H1 (cell line): ENCODE measurements around the gene ARHGEF3. TPM values are rescaled to one million over a fixed set of nuclear protein-coding genes. Genes with fewer than 3 reads are reported as not detected.

Source experiments
- CTCF ChIA-PET: fragments of 300-600 bp; sonication (Branson Sonifier 250); formaldehyde crosslinking; loops from one replicate; lab custom pipeline; 2021; ENCODE audit not compliant: partially characterized antibody; lab: Charles Lee
- POLR2A ChIA-PET: fragments of 300-600 bp; sonication (Branson Sonifier 250); formaldehyde crosslinking; loops from one replicate; lab custom pipeline; 2021; ENCODE audit warnings: inconsistent platforms; ENCODE audit not compliant: partially characterized antibody; lab: Charles Lee
- DNase-seq, 2 experiments: peaks; one replicate each; pipeline versions ENCODE4 v3.0.0 to v3.0.0-alpha.2; 2010 to 2022; ENCODE audit warnings: low spot score in 2 of 2, low read depth in 1 of 2, mixed read lengths in 1 of 2
- FAIRE-seq: peaks from 2 replicates; lab custom pipeline; 2011; peaks lifted over from hg19 to GRCh38; lab: Jason Lieb, UNC
- H2AFZ ChIP-seq: 2 replicates; pipeline ENCODE4 v1.8.1; 2012; ENCODE audit warnings: low read length, inconsistent platforms
- H2AK5ac ChIP-seq: 2 replicates; pipeline ENCODE4 v1.6.1; 2013; ENCODE audit warnings: low read depth, low read length
- H2BK120ac ChIP-seq: replicated peaks from 2 replicates; pipeline ENCODE3; 2013; ENCODE audit warnings: low read depth, low read length, inconsistent platforms
- H2BK12ac ChIP-seq: 2 replicates; pipeline ENCODE4 v1.6.1; 2013; ENCODE audit warnings: low read depth, low read length
- H2BK15ac ChIP-seq: 2 replicates; pipeline ENCODE4 v1.6.1; 2013; ENCODE audit warnings: low read length
- H2BK20ac ChIP-seq: 2 replicates; pipeline ENCODE4 v1.6.1; 2013; ENCODE audit warnings: low read length
- H2BK5ac ChIP-seq: 2 replicates; pipeline ENCODE4 v1.6.1; 2013; ENCODE audit warnings: low read depth, low read length
- H3K14ac ChIP-seq: 2 replicates; pipeline ENCODE4 v1.6.1; 2013; ENCODE audit warnings: inconsistent platforms; ENCODE audit not compliant: insufficient read length
- H3K18ac ChIP-seq: 2 replicates; pipeline ENCODE4 v1.6.1; 2013; ENCODE audit warnings: low read length; ENCODE audit errors: extremely low read depth
- H3K23ac ChIP-seq: 2 replicates; pipeline ENCODE4 v1.6.1; 2013; ENCODE audit warnings: inconsistent platforms; ENCODE audit not compliant: insufficient read length
- H3K23me2 ChIP-seq: 2 replicates; pipeline ENCODE4 v1.6.1; 2013; ENCODE audit warnings: low read depth, low read length
- H3K27ac ChIP-seq: 2 replicates; pipeline ENCODE4 v1.6.1; 2011; ENCODE audit warnings: low read depth, low read length, inconsistent platforms
- H3K27me3 ChIP-seq, 4 experiments: replicated peaks in 1 of 4; 1 replicate in 1 of 4; 2 replicates in 3 of 4; pipeline versions ENCODE4 v1.6.1 to v1.8.1; 2011 to 2013; ENCODE audit warnings: low read length in 3 of 4, mild to moderate bottlenecking in 3 of 4, inconsistent platforms in 2 of 4, mixed read lengths in 2 of 4, moderate library complexity in 1 of 4; ENCODE audit not compliant: control insufficient read depth in 3 of 4, insufficient read depth in 3 of 4; ENCODE audit errors: extremely low read depth in 1 of 4
- H3K36me3 ChIP-seq, 4 experiments: 2 replicates each; pipeline versions ENCODE4 v1.6.1 to v1.8.1; 2011 to 2013; ENCODE audit warnings: mild to moderate bottlenecking in 4 of 4, low read length in 3 of 4, moderate library complexity in 2 of 4, control low read depth in 1 of 4, inconsistent platforms in 1 of 4; ENCODE audit not compliant: insufficient read depth in 4 of 4, control insufficient read depth in 2 of 4
- H3K4ac ChIP-seq: replicated peaks from 2 replicates; pipeline ENCODE3; 2013; ENCODE audit warnings: low read length, low read depth, mixed read lengths, inconsistent platforms; ENCODE audit not compliant: insufficient read length
- H3K4me1 ChIP-seq, 4 experiments: replicated peaks in 1 of 4; 1 replicate in 1 of 4; 2 replicates in 3 of 4; pipeline versions ENCODE4 v1.6.1 to v1.8.1; 2011 to 2013; ENCODE audit warnings: low read length in 3 of 4, inconsistent platforms in 2 of 4, mixed read lengths in 1 of 4; ENCODE audit not compliant: insufficient read depth in 4 of 4, control insufficient read depth in 3 of 4
- H3K4me2 ChIP-seq, 2 experiments: 2 replicates each; pipeline versions ENCODE4 v1.6.1 to v1.8.1; 2011 to 2013; ENCODE audit warnings: low read depth in 2 of 2, low read length in 2 of 2, control low read depth in 1 of 2, inconsistent platforms in 1 of 2, mild to moderate bottlenecking in 1 of 2; ENCODE audit not compliant: insufficient read depth in 1 of 2
- H3K4me3 ChIP-seq, 4 experiments: fragments of 200-600, 300-600 bp in 1 of 4; sonication (generic), shearing (Covaris generic), sonication (Bioruptor Twin) in 1 of 4; 2 replicates each; pipeline versions ENCODE4 v1.5.1 to v1.8.1; 2011 to 2016; ENCODE audit warnings: low read length in 4 of 4, low read depth in 3 of 4, control low read depth in 2 of 4, inconsistent platforms in 2 of 4, mild to moderate bottlenecking in 2 of 4, mixed read lengths in 1 of 4, moderate library complexity in 1 of 4; ENCODE audit not compliant: insufficient read depth in 2 of 4; ENCODE audit errors: extremely low read depth in 1 of 4
- H3K56ac ChIP-seq: replicated peaks from 2 replicates; pipeline ENCODE3; 2013; ENCODE audit warnings: low read depth, mild to moderate bottlenecking, mixed read lengths, low read length, inconsistent platforms; ENCODE audit not compliant: insufficient read length
- H3K79me1 ChIP-seq: 2 replicates; pipeline ENCODE4 v1.6.1; 2013; ENCODE audit warnings: low read depth, low read length, control low read depth
- H3K79me2 ChIP-seq, 2 experiments: 2 replicates each; pipeline versions ENCODE4 v1.6.1 to v1.8.1; 2012 to 2013; ENCODE audit warnings: low read length in 2 of 2, mild to moderate bottlenecking in 2 of 2, inconsistent platforms in 1 of 2; ENCODE audit not compliant: insufficient read depth in 2 of 2, control insufficient read depth in 1 of 2
- H3K9ac ChIP-seq, 4 experiments: replicated peaks in 1 of 4; 1 replicate in 1 of 4; 2 replicates in 3 of 4; pipeline versions ENCODE4 v1.6.1 to v1.8.1; 2011 to 2013; ENCODE audit warnings: low read depth in 3 of 4, low read length in 3 of 4, control low read depth in 2 of 4, mild to moderate bottlenecking in 2 of 4, moderate library complexity in 2 of 4, inconsistent platforms in 1 of 4; ENCODE audit errors: extremely low read depth in 1 of 4
- H3K9me3 ChIP-seq, 2 experiments: 2 replicates each; pipeline versions ENCODE4 v1.6.1 to v1.8.1; 2012 to 2013; ENCODE audit warnings: mild to moderate bottlenecking in 2 of 2, moderate library complexity in 2 of 2, control low read depth in 1 of 2, inconsistent platforms in 1 of 2, low read depth in 1 of 2, low read length in 1 of 2, mixed read lengths in 1 of 2; ENCODE audit not compliant: insufficient read depth in 2 of 2
- H4K20me1 ChIP-seq, 2 experiments: replicated peaks in 1 of 2; 2 replicates each; pipeline versions ENCODE3 to v1.8.1; 2011 to 2013; ENCODE audit warnings: inconsistent platforms in 2 of 2, low read length in 2 of 2, mild to moderate bottlenecking in 1 of 2; ENCODE audit not compliant: insufficient read depth in 2 of 2, control insufficient read depth in 1 of 2
- H4K5ac ChIP-seq: 2 replicates; pipeline ENCODE4 v1.6.1; 2013; ENCODE audit warnings: low read length, low read depth, mixed read lengths, inconsistent platforms; ENCODE audit not compliant: insufficient read length
- H4K8ac ChIP-seq: 2 replicates; pipeline ENCODE4 v1.8.0; 2013; ENCODE audit warnings: mild to moderate bottlenecking, moderate library complexity, low read length, inconsistent platforms; ENCODE audit not compliant: insufficient read depth; ENCODE audit errors: extremely low read depth
- H4K91ac ChIP-seq: replicated peaks from 2 replicates; pipeline ENCODE3; 2013; ENCODE audit warnings: low read length, mixed read lengths, inconsistent platforms; ENCODE audit not compliant: insufficient read length
- ASH2L ChIP-seq: fragments of 200-600, 300-600 bp; sonication (generic); IDR thresholded peaks from one replicate; pipeline ENCODE4 v1.7.1; 2017; ENCODE audit warnings: low read length
- CEBPB ChIP-seq: IDR thresholded peaks from 2 replicates; pipeline ENCODE4 v1.6.1; 2012; ENCODE audit warnings: low read depth, low read length
- EP300 ChIP-seq, 2 experiments: IDR thresholded peaks; 1 replicate in 1 of 2; 2 replicates in 1 of 2; pipeline ENCODE4 v1.6.1; 2011 to 2012; ENCODE audit warnings: low read depth in 2 of 2, low read length in 2 of 2, mild to moderate bottlenecking in 2 of 2, borderline replicate concordance in 1 of 2, inconsistent platforms in 1 of 2, moderate library complexity in 1 of 2
- JUN ChIP-seq: IDR thresholded peaks from 2 replicates; pipeline ENCODE4 v1.6.1; 2011; ENCODE audit warnings: low read depth, mild to moderate bottlenecking, improper control_type of control experiment, low read length
- JUND ChIP-seq: IDR thresholded peaks from 2 replicates; pipeline ENCODE4 v1.6.1; 2011; ENCODE audit warnings: mild to moderate bottlenecking, improper control_type of control experiment, low read length
- KDM1A ChIP-seq: fragments of 200-600, 300-600 bp; sonication (generic); IDR thresholded peaks from 2 replicates; pipeline ENCODE4 v1.7.1; 2016; ENCODE audit warnings: mild to moderate bottlenecking, low read length, borderline replicate concordance
- POLR2AphosphoS5 ChIP-seq: IDR thresholded peaks from 2 replicates; pipeline ENCODE4 v1.6.1; 2011; ENCODE audit warnings: low read depth, low read length
- SAP30 ChIP-seq: fragments of 300-600 bp; sonication (generic); IDR thresholded peaks from 2 replicates; pipeline ENCODE4 v1.7.1; 2012; ENCODE audit warnings: low read length, moderate library complexity, mild to moderate bottlenecking, inconsistent platforms; ENCODE audit not compliant: insufficient read depth, insufficient replicate concordance
- SIN3A ChIP-seq, 2 experiments: IDR thresholded peaks in 1 of 2; conservative IDR thresholded peaks in 1 of 2; 2 replicates each; pipeline ENCODE4 v1.6.1; 2011 to 2012; ENCODE audit warnings: low read length in 2 of 2, improper control_type of control experiment in 1 of 2, low read depth in 1 of 2, mild to moderate bottlenecking in 1 of 2
- WGBS, 2 experiments: shearing (Covaris generic) in 1 of 2; methylation state at CpG; one replicate each; pipeline versions ENCODE4 v1.1.6 to v1.1.7; 2013 to 2015; ENCODE audit warnings: low lambda C conversion rate in 2 of 2, mixed read lengths in 2 of 2, inconsistent platforms in 1 of 2, low coverage in 1 of 2, missing lambda C conversion rate in 1 of 2; ENCODE audit not compliant: insufficient replicate concordance in 2 of 2, insufficient coverage in 1 of 2, insufficient read length in 1 of 2; ENCODE audit errors: extremely low coverage in 1 of 2, missing lambda C conversion rate in 1 of 2; 5-methylcytosine and 5-hydroxymethylcytosine counted together
- polyA plus RNA-seq, 7 experiments: library from polyadenylated mRNA; depleted of rRNA in 3 of 7; stranded (reverse) in 5 of 7; unstranded in 2 of 7; fragments of >200 nt in 5 of 7; fragments of 200-250 nt in 2 of 7; gene quantifications; 1 replicate in 5 of 7; 2 replicates in 1 of 7; 4 replicates in 1 of 7; pipeline versions ENCODE4 v1.2.1 to v1.2.3, GENCODE V29; 2011 to 2013; ENCODE audit warnings: missing spikeins in 2 of 7, mixed read lengths in 2 of 7
- total RNA-seq: library from RNA; stranded (reverse); fragmentation: NEBNext Ultra II Directional; extraction: Animal tissue kit (Norgen Biotek cat#: 25700); gene quantifications from 2 replicates; pipeline ENCODE4 v1.2.1, GENCODE V29; 2021
- TF ChIP-seq, protein P1 (sequence below): IDR thresholded peaks from 2 replicates; pipeline ENCODE4 v1.6.1; 2011; ENCODE audit warnings: low read depth, mild to moderate bottlenecking, low read length; ENCODE audit not compliant: insufficient read depth

Gene ARHGEF3
- total and polyA plus RNA-seq, 2 of the 8 experiments (the other 6 are each of a cell fraction or from before 2014, with no cell fraction given) = 2.8 to 6.0 TPM

DNA sequence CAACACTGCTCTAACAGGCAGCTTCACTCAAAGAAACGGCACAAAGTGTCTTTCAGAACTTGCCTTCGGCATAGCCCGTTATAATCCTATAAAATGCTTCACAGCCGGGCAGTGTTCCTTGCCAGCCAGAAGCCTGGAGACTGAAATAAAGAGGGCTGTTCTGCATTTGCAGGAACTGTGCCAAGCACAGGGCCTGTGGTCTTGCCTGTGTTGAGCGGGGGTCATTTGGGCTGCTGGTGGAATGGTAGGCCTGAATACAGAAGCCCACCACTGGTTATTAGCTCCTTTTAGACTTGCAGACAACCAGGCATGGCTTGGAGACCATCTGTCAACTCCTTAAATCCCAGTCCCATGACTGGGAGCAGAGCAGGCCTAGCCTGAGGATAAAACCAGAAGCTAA lies 4.7 kb upstream of the ARHGEF3 start:
- Histone ChIP-seq H3K14ac (no peak overlapping the region), H2AK5ac (no peak overlapping the region), H3K4me3 (no peak overlapping the region), H4K20me1 (no peaks in the 10 kb centered on the region), H3K18ac (no peak overlapping the region), H2BK20ac (no peak overlapping the region), H3K79me1 (no peaks in the 10 kb centered on the region), H3K23me2 (peaks cover 3% of the 10 kb centered on the region), H2BK120ac (no peak overlapping the region), H3K27me3 (peaks cover 0 to under 1% (median under 1%) of the 10 kb centered on the region in 4 experiments; a peak in 1 of 7 replicates), H4K91ac (no peak overlapping the region), H2BK15ac (no peak overlapping the region), H3K4me2 (no peak overlapping the region), H4K8ac (no peak overlapping the region), H3K79me2 (no peaks in the 10 kb centered on the region), H3K9ac (no peak overlapping the region), H3K9me3 (no peaks in the 10 kb centered on the region), H3K4ac (no peak overlapping the region), H2BK12ac (no peak overlapping the region), H3K36me3 (no peaks in the 10 kb centered on the region), H3K4me1 (peaks cover 0 to 3% (median under 1%) of the 10 kb centered on the region in 4 experiments; a peak in 4 of 7 replicates), H2AFZ (no peak overlapping the region), H2BK5ac (no peak overlapping the region), H4K5ac (no peak overlapping the region), H3K27ac (no peak overlapping the region), H3K23ac (no peak overlapping the region), H3K56ac (no peak overlapping the region)
- no peak for TF ChIP-seq EP300 (IDR thresholded peaks at IDR 0.05; ENCODE audit: borderline replicate concordance in 1 of 2, low read depth in 2 of 2, low read length in 2 of 2)
- TF ChIP-seq, protein P1, sequence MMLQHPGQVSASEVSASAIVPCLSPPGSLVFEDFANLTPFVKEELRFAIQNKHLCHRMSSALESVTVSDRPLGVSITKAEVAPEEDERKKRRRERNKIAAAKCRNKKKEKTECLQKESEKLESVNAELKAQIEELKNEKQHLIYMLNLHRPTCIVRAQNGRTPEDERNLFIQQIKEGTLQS = no peak
- TF ChIP-seq SIN3A (conservative IDR thresholded peaks at IDR 0.05 in 1 of 2, IDR thresholded peaks at IDR 0.05 in 1 of 2; ENCODE audit: low read depth in 1 of 2, low read length in 2 of 2) = no peak
- TF ChIP-seq CEBPB = no peak
- TF ChIP-seq SAP30 = no peak
- no peak for TF ChIP-seq JUN
- no peak for TF ChIP-seq JUND
- no peak for TF ChIP-seq ASH2L
- no peak for TF ChIP-seq KDM1A
- no peak for TF ChIP-seq POLR2AphosphoS5
- DNase-seq (no peak), FAIRE-seq (no peak)
- 96% methylated on average over 5 of the region's 5 CpGs; no CpG with 5 or more reads in 1 of the 2 experiments for WGBS, 2 experiments
- POLR2A ChIA-PET = interaction anchor here (0.6 to 2.0 kb wide), 2 partner anchors 12 to 24 kb away, joined by 3 to 5 read pairs; no protein-coding TSS in a partner anchor
- CTCF ChIA-PET = interaction anchor here (0.8 to 9.8 kb wide), 8 partner anchors 6 to 213 kb away, joined by 3 to 92 read pairs (median 7); no protein-coding TSS in a partner anchor
